ENCODE results near the gene CLK4.

CLK4 gene

DNA sequence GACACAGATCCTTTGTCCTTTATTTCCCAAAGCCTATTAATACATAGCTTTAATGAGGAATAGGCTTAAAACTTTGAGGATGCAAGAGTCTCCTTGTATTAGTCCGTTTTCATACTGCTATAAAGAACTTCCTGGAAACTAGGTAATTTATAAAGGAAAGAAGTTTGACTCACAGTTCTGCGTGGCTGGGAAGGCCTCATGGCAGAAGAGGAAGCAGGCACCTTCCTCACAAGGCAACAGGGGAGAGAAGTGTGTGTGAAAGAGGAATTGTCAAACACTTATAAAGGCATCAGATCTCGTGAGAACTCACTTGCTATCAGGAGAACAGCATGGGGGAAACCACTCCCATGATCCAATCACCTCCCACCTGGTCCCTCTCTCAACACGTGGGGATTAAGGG lies 5.4 kb upstream of the CLK4 start:
- no peak for DNase-seq

DNA sequence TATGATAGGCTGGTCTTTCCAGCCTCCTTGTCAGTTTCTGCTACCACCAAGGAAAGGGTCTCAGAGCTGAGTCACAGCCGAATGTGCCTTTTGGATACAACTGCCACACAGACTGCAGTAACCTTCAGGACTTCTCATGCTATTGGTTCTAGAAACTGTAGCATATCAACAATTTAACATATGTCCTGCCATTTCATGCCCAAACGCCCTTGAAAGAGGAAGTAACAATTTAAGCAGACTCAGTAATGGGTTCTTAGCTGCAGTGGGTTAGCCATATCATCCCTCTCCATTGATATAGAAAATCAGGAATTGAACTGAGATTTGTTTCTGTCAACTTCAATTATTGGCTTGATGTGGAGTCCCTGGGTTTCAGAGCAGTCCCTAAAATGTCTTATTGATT lies 4.1 kb upstream of the CLK4 start:
- no peak for DNase-seq

DNA sequence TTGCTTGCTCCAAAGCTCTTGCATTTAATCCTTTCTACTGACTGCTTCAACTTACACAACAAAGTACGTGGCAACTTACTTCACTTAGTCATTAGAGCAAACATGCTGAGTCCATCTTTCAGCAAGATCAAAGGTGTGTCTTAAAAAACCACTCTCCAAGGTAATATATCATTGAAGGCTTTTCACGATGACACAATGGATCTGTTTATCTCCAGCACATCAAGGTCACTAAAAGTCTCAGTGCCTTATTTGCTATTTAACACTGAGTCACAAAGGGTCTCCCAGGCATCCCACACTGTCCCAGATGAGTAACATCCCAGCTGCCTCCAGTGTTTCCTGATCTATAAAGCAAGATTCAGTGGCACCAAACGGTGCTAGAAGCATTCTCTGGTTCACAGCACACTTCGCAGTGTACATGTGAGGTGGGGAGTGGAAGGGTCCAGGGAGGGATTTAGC lies 3.7 kb upstream of the CLK4 start:
- no peak for DNase-seq

DNA sequence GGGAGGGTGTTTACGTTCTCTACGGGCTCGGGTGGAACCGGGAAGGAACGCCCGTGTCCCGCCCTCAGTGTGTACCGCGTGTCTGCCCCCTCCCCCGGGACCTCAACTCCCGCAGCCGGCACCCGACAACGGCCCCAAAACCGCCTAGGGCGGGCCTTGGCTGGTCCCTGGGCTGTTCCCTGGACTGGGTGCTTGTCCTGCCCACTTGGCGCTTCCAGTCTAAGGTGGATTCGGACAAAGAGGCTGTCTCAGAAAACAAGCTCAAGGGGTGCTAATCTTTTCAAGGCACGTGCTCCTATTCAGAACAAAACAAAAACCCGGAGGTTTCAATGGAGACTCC lies 379 bp upstream of the CLK4 start:
- peak; percentile 6 for DNase-seq

DNA sequence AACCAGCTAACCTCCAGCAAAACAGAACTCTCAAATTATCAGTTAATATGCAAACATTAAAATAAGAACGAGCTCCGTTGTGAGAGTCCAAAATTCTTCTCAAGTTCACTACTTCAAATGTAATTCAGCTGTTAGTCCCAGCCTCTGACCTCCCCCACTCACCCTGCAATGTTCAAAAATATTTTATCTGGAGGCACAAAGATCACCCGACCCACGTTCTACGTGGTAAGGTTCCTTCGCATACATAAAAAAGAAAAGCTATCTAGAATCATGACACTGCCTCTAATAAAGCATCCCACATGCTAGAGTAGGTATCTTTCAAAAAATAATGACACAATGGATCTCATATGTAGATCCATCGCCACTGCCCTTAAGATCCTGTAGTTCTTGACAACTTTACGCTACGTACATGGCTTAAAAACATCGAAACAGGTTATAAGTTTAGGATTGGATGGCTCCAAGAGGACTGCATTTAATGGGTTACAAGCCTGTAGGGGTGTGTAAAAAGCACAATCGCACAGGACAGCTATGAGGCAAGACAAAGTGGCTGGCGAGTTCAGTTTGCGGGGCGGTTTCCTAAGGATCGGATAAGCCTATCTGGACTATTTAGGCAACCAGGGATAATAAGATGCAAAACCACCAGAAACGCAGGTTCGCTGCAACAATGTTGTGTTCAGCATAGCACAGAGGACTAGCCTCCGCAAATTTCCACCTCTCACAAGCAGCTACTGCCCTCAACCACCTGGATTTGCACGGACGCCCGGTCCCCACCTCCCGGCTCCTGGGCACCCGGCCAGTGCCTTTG lies 969 bp downstream of the CLK4 start:
- no peak for DNase-seq

- DNase-seq, result no peak
Measured at GRCh38 chr5:178624631-178625546, 2.0 kb downstream of the CLK4 start.

DNA sequence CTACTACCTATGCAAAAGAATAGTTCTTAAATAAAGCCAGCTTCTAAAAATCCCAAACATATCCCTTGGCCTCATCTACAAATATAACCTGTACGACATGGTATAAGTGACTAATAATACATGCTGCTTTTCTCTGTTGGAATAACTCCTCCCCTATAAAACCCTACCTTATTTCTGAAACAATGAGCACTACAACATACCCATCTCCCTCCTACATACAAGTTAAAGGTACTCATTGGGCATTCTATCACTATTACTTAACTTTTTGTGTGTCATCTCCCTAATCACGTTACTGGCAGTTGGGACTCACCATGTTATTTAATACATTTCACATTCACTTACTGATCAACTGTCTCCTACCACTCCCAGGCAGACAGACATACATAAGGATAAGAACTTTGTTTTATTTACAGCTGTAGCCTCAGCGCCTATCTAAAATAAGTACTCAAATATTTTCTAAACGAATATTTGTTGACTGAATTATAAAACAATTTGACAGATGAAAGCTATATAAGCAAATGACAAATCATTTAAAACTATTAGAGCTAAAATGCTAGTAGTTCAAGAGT lies 4.1 kb downstream of the CLK4 start:
- no peak for DNase-seq

DNA sequence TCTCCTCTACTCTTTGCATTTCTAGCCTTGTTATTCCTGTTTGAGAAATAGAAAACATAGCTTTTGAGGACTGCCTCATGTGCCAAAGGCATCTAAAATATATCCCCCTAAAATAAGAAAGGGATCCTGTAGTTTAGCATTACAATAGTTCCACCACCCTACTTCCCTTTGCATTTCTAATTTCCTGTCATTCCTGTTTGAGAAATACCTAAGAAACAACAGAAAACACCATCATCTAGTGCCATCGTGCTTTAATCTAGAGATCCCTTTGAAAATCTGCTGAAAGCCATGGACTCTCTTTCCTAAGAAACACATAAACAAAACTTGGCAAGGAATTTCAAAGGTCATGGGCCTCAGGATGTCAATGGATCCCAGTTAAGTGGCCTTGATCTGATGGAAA lies 7.5 kb downstream of the CLK4 start:
- no peak for DNase-seq

- DNase-seq, result no peak
Measured at GRCh38 chr5:178612299-178612698, 14.6 kb downstream of the CLK4 start.

GRCh38 chr5:178606269-178606668 lies 20.6 kb downstream of the CLK4 start:
- DNase-seq, result no peak

DNA sequence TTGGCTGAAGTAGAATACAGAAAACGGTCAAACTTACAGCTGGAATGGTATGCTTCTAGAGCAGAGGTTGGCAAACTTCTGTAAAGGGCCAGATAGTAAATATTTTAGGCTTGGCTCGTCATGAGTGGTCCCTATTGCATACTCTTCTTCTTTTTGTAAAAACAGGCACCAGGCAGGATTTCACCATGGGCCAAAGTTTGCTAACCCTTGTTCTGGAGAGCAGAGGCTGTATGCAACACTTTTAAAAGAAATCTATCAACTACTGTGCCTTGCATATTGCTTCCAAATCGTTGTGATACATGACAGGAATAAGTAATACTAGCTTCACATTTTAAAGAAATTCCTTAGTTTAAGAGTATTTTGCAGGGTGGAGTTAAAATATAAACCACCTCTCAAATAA lies 21.1 kb downstream of the CLK4 start:
- DNase-seq, result no peak

DNA sequence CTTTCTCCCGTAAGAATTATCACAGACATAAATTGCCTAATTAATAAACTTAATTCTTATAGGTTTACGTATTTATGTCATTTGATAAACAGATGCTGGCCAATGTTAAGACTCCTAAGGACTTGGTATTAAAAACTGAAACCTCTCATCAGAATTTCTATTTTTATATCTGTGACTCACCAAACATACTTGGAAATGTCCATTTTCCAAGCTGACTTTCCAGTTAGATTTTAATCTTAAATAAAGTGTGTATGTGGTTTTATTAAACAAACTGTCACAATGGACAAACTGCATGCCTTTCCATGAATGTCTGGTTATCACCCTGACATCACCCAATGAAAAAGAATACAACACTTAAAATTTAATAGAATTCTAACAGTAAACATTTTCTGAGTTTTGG lies 24.1 kb downstream of the CLK4 start:
- no peak for DNase-seq

- DNase-seq, result no peak
Measured at GRCh38 chr5:178595750-178596149, 31.1 kb downstream of the CLK4 start.

GRCh38 chr5:178595150-178595549 lies 31.7 kb downstream of the CLK4 start:
- DNase-seq, result no peak

- DNase-seq, result no peak
Measured at GRCh38 chr5:178590924-178591423, 35.9 kb downstream of the CLK4 start.

DNA sequence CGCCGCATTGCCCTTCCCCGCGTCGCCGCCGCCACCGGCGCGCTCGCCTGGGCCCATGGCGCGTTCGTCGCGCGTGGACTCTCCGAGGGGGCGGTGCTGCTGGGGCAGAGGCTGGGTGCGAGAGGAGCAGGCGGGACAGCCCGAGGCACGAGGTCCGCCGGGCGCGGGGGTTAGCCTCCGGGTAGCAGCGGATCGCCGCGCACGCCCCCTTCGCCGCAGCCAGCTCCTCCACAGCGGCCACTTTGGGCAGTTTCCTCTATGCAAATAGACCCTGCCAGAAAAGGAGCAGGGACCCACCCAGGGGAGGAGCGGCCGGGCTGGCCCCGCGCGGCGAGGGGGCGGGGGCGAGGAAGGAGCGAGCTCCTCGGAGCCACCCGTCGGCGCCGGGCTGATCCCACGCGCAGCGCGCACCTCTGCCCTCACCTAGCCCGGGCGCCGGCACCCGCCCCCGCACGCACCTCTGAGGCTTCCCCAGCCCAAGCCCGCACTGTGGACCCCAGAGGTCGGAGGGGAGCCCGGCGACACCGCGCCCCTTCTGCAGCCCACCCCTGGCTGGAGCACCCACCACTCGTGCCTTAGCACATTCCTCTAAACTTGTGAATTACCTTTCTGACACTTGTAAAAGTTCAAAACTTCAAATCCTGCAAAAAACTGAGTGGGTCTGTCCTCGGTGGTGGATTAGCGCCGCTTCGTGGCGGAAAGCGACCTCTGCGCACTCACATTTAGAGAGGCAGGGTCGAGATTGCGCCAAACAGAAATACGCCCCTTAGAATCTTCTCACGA lies 36.5 kb downstream of the CLK4 start, which contains the start of gene COL23A1:
COL23A1 (minus strand) TSS at position 253 of the 783 bp plus-strand sequence.
- no peak for DNase-seq

GRCh38 chr5:178589180-178590140 lies 37.4 kb downstream of the CLK4 start:
- DNase-seq, result no peak

- DNase-seq, result no peak
Measured at GRCh38 chr5:178588769-178589168, 38.1 kb downstream of the CLK4 start.

GRCh38 chr5:178587763-178588611 lies 38.9 kb downstream of the CLK4 start:
- DNase-seq, result no peak

GRCh38 chr5:178586396-178586795 lies 40.5 kb downstream of the CLK4 start:
- DNase-seq, result no peak

Measured in NCI-H510A treated with DMSO at 0.1 percent for 48 hours (cell line).